CD4-positive, alpha-beta T cell (primary cell): ENCODE data around the gene POLA1. TPM values are rescaled to one million over a fixed set of nuclear protein-coding genes. Genes with fewer than 3 reads are reported as not detected.

Experiments
- ATAC-seq: fragments of 200-7000 bp; cut with Tn5 transposase; one replicate; pipeline ENCODE4 v1.10.0; 2022; ENCODE audit warnings: mild to moderate bottlenecking; ENCODE audit not compliant: poor library complexity
- CTCF ChIA-PET: fragments of 350-600 bp; sonication (Branson Sonifier 250); formaldehyde crosslinking; loops from one replicate; lab custom pipeline; 2021; ENCODE audit warnings: antibody characterized with exemption, inconsistent platforms; lab: Charles Lee
- POLR2A ChIA-PET: fragments of 350-600 bp; sonication (Branson Sonifier 250); formaldehyde crosslinking; loops from one replicate; lab custom pipeline; 2021; ENCODE audit warnings: antibody characterized with exemption, inconsistent platforms; lab: Charles Lee
- DNase-seq, 14 experiments: peaks; one replicate each; pipeline ENCODE4 v3.0.0-alpha.2; 2013 to 2020; ENCODE audit warnings: mixed read lengths in 2 of 14
- H3K27ac ChIP-seq, 2 donors: one replicate each; pipeline versions ENCODE4 v1.5.1 to v1.7.0; 2013; ENCODE audit warnings: low read length in 2 of 2, low read depth in 1 of 2, mild to moderate bottlenecking in 1 of 2
- H3K27me3 ChIP-seq, 2 experiments: 1 replicate in 1 of 2; 2 replicates in 1 of 2; pipeline versions ENCODE4 v1.6.1 to v1.7.0; 2013; ENCODE audit warnings: low read length in 2 of 2, control low read depth in 1 of 2, mild to moderate bottlenecking in 1 of 2, moderate library complexity in 1 of 2; ENCODE audit not compliant: insufficient read depth in 2 of 2, control insufficient read depth in 1 of 2
- H3K36me3 ChIP-seq: one replicate; pipeline ENCODE4 v1.6.1; 2013; ENCODE audit warnings: low read length, control low read depth; ENCODE audit not compliant: insufficient read depth
- H3K4me1 ChIP-seq: one replicate; pipeline ENCODE4 v1.6.1; 2013; ENCODE audit warnings: low read length, control low read depth; ENCODE audit not compliant: insufficient read depth
- H3K4me3 ChIP-seq: one replicate; pipeline ENCODE4 v1.5.1; 2013; ENCODE audit warnings: mild to moderate bottlenecking, low read length, moderate library complexity
- H3K9me3 ChIP-seq, 2 experiments: 1 replicate in 1 of 2; 2 replicates in 1 of 2; pipeline versions ENCODE4 v1.6.1 to v1.7.0; 2013; ENCODE audit warnings: low read length in 2 of 2, mild to moderate bottlenecking in 2 of 2, control low read depth in 1 of 2, moderate library complexity in 1 of 2; ENCODE audit not compliant: control insufficient read depth in 1 of 2, insufficient read depth in 1 of 2
- H3K27ac Mint-ChIP-seq: one replicate; pipeline ENCODE4 v1.8.0; 2020; ENCODE audit warnings: mixed read lengths
- H3K27me3 Mint-ChIP-seq: one replicate; pipeline ENCODE4 v1.8.0; 2021; ENCODE audit warnings: mixed read lengths
- H3K36me3 Mint-ChIP-seq: one replicate; pipeline ENCODE4 v1.8.0; 2021; ENCODE audit warnings: low read depth, mixed read lengths
- H3K4me1 Mint-ChIP-seq: one replicate; pipeline ENCODE4 v1.8.0; 2021; ENCODE audit warnings: low read depth, mixed read lengths
- H3K4me3 Mint-ChIP-seq: one replicate; pipeline ENCODE4 v1.8.0; 2020; ENCODE audit warnings: mild to moderate bottlenecking, mixed read lengths
- H3K9me3 Mint-ChIP-seq: one replicate; pipeline ENCODE4 v1.8.0; 2020; ENCODE audit warnings: mixed read lengths
- intact Hi-C, 2 experiments: fragments of 100-400 bp; cut with DNase I in 1 of 2; cut with micrococcal nuclease in 1 of 2; formaldehyde crosslinking; loops; one replicate each; pipeline versions ENCODE4 v1.15.1 to v1.9.0; 2023 to 2025; cut with DNase I, micrococcal nuclease
- total RNA-seq, 174 experiments: library from RNA in 2 of 174; stranded (reverse) in 2 of 174; gene quantifications; one replicate each; pipeline ENCODE4 v1.2.3 and lab custom pipeline; 2021 to 2026
- TF ChIP-seq, protein P1 (sequence below): fragments of 200-600 bp; IDR thresholded peaks from one replicate; pipeline ENCODE4 v1.8.0; 2022; ENCODE audit warnings: antibody characterized with exemption, mild to moderate bottlenecking

Gene POLA1
- total RNA-seq, 2 experiments from 2014 or later: 4.7 TPM

DNA sequence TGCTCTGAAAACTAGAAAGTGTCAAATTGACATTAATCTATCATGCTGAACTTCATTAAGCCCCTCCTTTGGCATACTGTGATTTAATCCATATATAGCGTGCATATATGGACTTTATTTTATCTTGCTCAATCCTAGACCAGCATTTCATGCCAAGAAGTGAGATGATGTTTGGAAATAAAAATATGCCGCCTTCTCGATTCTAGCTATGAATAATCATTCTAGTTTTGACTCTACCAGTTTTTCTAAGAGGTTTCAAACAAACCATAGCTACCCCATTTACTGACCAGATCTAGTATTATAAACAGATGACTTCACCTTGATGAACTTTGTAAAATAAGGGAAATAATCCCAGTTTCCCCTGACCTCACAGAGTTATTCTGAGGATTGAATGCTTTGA is 227.1 kb downstream of the POLA1 start:
- Histone ChIP-seq H3K4me3 (no peak overlapping the region), H3K27me3 (no peaks in the 10 kb centered on the region), H3K36me3 (no peaks in the 10 kb centered on the region), H3K27ac (no peak overlapping the region), H3K9me3 (no peaks in the 10 kb centered on the region), H3K4me1 (no peaks in the 10 kb centered on the region)
- intact Hi-C loops: no loop called here
- Mint-ChIP-seq H3K27ac (no peak overlapping the region), H3K36me3 (no peaks in the 10 kb centered on the region), H3K27me3 (no peaks in the 10 kb centered on the region), H3K4me3 (no peak overlapping the region), H3K4me1 (no peaks in the 10 kb centered on the region), H3K9me3 (no peaks in the 10 kb centered on the region)
- ChIA-PET CTCF (no interaction called here), POLR2A (no interaction called here)
- ATAC-seq: no peak
- TF ChIP-seq, protein P1, sequence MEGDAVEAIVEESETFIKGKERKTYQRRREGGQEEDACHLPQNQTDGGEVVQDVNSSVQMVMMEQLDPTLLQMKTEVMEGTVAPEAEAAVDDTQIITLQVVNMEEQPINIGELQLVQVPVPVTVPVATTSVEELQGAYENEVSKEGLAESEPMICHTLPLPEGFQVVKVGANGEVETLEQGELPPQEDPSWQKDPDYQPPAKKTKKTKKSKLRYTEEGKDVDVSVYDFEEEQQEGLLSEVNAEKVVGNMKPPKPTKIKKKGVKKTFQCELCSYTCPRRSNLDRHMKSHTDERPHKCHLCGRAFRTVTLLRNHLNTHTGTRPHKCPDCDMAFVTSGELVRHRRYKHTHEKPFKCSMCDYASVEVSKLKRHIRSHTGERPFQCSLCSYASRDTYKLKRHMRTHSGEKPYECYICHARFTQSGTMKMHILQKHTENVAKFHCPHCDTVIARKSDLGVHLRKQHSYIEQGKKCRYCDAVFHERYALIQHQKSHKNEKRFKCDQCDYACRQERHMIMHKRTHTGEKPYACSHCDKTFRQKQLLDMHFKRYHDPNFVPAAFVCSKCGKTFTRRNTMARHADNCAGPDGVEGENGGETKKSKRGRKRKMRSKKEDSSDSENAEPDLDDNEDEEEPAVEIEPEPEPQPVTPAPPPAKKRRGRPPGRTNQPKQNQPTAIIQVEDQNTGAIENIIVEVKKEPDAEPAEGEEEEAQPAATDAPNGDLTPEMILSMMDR: no peak
- DNase-seq: no peak

DNA sequence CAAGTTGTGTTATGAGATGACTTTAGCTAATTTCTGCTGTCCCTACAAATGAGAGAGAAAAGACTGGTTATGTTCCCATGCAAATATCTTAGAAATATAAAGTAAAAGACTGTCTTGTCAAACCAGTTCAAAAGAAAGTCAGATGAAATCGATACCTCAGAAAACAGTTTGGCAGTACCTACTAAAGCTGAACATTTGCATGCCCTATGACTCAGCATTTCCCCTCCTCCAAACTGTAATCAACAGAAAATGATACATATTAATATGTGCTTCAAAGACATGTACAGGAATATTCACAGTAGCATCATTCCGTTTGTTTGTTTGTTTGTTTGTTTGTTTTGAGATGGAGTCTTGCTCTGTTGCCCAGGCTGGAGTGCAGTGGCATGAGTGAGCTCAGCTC is 231.7 kb downstream of the POLA1 start:
- intact Hi-C loops: no loop called here
- POLR2A ChIA-PET: no interaction called here
- Histone ChIP-seq H3K36me3 (no peaks in the 10 kb centered on the region), H3K27ac (no peak overlapping the region), H3K4me1 (no peaks in the 10 kb centered on the region), H3K4me3 (no peak overlapping the region), H3K9me3 (no peaks in the 10 kb centered on the region), H3K27me3 (no peaks in the 10 kb centered on the region)
- CTCF ChIA-PET: no interaction called here
- TF ChIP-seq, protein P1: no peak
- no peak overlapping the region for H3K4me3 Mint-ChIP-seq
- H3K4me1 Mint-ChIP-seq: no peaks in the 10 kb centered on the region
- H3K27me3 Mint-ChIP-seq: no peaks in the 10 kb centered on the region
- H3K36me3 Mint-ChIP-seq: peaks cover 8% of the 10 kb centered on the region
- H3K27ac Mint-ChIP-seq: no peak overlapping the region
- no peak for ATAC-seq
- H3K9me3 Mint-ChIP-seq: no peaks in the 10 kb centered on the region
- no peak for DNase-seq

DNA sequence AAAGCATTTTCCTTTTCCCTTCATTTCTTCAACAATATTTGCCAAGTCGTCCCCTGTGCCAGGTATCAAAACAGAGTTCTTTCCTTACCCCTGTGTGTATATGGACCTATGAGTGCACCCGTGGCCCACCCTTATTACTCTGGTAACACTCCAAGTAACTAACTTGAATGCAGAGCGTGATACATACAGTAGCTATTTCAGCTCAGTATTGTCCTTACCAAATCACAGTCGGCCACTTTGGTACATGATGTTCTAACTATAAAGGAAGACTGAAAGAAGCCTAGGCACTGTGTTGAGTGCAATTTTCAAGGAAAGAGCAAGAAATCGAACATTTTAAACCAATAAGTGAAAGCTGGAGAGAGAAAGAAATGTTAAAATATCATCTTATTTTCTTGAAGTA is 233.7 kb downstream of the POLA1 start:
- Mint-ChIP-seq H3K36me3 (peaks cover 14% of the 10 kb centered on the region), H3K9me3 (no peaks in the 10 kb centered on the region), H3K4me1 (no peaks in the 10 kb centered on the region), H3K27me3 (no peaks in the 10 kb centered on the region), H3K4me3 (no peak overlapping the region), H3K27ac (no peak overlapping the region)
- H3K36me3 ChIP-seq: no peaks in the 10 kb centered on the region
- CTCF ChIA-PET: no interaction called here
- no peaks in the 10 kb centered on the region for H3K4me1 ChIP-seq
- POLR2A ChIA-PET: no interaction called here
- H3K27ac ChIP-seq: no peak overlapping the region
- no peak for DNase-seq
- intact Hi-C loops: no loop called here
- TF ChIP-seq, protein P1: no peak
- no peaks in the 10 kb centered on the region for H3K27me3 ChIP-seq
- H3K9me3 ChIP-seq: no peaks in the 10 kb centered on the region
- ATAC-seq: no peak
- H3K4me3 ChIP-seq: no peak overlapping the region
